HG02885 (cell line): ENCODE measurements around the gene EMILIN2.
"Not testable (repeated sequence)": the region's sequence is repeated elsewhere in the genome, so short reads cannot be mapped to it uniquely, and the experiment has no call there.

Experiments used
- ATAC-seq: cut with Tn5 transposase; IDR thresholded peaks from one replicate; pipeline ENCODE4 v1.9.1; 2021; ENCODE audit warnings: mild to moderate bottlenecking; ENCODE audit not compliant: unreplicated experiment, poor library complexity

The EMILIN2 gene

DNA sequence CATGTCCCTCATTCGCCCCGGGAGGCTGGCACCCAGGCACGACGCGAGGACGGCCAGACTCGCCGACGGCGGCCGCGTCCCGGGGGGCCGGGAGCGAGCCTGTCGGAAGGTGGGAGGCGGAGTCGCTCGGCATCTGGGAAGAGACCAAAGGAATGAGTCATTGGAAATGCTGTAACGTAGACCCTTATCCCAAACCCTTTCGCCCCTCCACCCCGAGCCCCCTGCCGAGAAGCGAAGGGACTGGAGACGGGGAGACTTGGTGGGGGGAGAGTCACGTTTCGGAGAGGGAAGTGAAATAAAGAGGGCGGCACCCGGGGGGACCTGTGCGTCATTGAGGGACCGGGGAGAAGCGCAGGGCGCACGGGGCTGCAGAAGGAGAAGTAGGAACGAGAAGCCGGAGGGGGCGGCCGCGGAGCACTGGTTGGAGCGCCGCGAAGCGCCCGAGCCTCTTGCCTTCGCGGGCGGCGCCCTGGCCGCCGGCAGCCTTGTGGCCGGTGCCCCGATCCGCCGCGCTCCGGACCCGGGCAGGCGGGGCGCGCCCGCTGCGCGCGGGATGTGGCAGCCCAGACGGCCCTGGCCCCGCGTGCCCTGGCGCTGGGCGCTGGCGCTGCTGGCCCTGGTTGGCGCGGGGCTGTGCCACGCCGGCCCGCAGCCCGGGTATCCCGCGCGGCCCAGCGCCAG is at the start of gene EMILIN2:
Gene EMILIN2, plus strand, starts transcription at position 371 of the 681 bp plus-strand sequence. Its CDS starts 183 bp downstream, at position 554.
- ATAC-seq: peak; percentile 59

GRCh38 chr18:2797951-2798350 is 48.9 kb upstream of the EMILIN2 start:
- peak; percentile 69 for ATAC-seq

GRCh38 chr18:2799369-2799768 is 47.4 kb upstream of the EMILIN2 start:
- ATAC-seq: no peak

- ATAC-seq: no peak
Observed at GRCh38 chr18:2805970-2806943, 40.5 kb upstream of the EMILIN2 start.

DNA sequence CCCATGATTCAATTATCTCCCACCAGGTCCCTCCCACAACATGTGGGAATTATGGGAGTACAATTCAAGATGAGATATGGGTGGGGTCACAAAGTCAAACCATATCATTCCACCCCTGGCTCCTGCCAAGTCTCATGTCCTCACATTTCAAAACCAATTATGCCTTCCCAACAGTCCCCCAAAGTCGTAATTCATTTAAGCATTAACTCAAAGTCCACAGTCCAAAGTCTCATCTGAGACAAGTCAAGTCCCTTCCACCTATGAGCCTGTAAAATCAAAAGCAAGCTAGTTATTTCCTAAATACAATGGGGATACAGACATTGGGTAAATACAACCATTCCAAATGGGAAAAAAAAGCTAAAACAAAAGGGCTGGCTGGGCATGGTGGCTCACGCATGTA is 38.2 kb upstream of the EMILIN2 start:
- ATAC-seq: not testable (repeated sequence)

DNA sequence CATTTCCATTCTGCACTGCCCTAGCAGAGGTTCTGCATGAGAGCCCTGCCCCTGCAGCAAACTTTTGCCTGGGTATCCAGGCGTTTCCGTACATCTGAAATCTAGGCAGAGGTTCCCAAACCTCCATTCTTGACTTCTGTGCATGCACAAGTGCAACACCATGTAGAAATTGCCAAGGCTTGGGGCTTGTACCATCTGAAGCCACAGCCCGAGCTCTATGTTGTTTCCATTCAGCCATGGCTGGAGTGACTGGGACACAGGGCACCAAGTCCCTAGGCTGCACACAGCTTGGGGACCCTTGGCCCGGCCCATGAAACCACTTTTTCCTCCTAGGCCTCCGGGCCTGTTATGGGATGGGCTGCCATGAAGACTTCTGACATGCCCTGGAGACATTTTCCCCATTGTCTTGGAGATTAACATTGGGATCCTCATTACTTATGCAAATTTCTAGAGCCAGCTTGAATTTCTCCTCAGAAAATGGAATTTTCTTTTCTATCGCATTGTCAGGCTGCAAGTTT is 37.1 kb upstream of the EMILIN2 start:
- not testable (repeated sequence) for ATAC-seq

- no peak for ATAC-seq
Observed at GRCh38 chr18:2811416-2811815, 35.4 kb upstream of the EMILIN2 start.

DNA sequence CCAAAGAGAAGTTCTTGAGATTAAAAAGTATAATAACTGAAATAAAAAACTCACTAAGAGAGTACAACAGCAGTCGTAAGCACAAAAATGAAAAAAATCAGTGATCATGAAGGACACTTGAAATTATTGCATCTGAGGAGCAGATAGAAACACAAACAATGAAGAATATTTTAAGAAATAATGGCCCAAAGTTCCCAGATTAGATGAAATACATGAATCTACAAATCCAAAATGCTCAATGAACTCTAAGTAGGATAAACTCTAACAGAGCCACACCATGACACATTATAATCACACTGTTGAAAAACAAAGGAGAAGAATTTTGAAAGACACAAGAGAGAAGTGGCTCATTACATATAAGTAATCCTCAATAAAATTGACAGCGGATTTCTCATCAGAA is 31.9 kb upstream of the EMILIN2 start:
- ATAC-seq: no peak

- ATAC-seq: no peak
Observed at GRCh38 chr18:2818281-2818680, 28.5 kb upstream of the EMILIN2 start.

- no peak for ATAC-seq
Observed at GRCh38 chr18:2821695-2822094, 25.1 kb upstream of the EMILIN2 start.

DNA sequence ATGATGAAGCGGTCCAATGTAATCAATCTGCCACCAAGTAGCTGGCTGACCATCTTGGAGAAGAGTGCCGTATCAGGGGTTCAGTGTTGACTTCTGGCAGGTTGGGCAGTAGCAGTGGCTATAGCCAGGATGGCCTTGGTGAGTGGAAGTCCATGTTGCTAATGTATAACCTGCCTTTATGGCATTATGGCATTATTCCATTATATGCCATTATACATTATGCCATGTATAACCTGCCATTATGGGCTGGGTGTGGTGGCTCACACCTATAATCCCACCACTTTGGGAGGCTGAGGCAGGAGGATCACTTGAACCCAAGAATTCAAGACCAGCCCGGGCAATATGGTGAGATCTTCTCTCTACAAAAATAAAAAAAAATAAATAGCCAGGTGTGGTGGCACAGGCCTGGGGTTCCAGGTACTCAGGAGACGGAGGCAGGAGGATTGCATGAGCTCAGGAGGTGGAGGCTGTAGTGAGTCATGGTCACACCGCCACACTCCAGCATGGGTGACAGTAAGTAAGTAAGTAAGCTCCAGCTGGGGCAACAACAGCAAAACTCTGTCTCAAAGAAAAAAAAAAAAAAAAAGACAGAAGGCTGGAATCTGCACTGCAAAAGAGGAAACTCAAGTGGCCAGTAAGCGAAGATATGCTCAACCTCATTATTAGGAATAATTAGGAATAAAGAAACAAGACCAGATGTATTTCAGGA is 24.4 kb upstream of the EMILIN2 start:
- ATAC-seq: no peak

DNA sequence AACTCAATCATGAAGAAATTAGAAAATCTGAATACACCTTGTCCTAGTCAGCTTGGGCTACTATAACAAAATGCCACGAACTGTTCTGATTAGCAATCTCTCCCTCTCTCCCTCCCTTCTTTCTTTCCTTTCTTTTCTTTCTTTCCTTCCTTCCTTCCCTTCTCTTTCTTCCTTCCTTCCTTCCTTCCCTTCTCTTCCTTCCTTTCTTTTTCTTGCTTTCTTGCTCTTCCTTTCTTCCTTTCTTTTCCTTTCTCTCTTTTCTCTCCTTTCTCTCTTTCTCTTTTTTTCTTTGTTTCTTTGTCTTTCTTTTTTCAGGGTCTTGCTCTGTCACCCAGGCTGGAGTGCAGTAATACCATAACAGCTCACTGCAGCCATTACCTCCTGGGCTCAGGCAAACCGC is 23.6 kb upstream of the EMILIN2 start:
- ATAC-seq: no peak

DNA sequence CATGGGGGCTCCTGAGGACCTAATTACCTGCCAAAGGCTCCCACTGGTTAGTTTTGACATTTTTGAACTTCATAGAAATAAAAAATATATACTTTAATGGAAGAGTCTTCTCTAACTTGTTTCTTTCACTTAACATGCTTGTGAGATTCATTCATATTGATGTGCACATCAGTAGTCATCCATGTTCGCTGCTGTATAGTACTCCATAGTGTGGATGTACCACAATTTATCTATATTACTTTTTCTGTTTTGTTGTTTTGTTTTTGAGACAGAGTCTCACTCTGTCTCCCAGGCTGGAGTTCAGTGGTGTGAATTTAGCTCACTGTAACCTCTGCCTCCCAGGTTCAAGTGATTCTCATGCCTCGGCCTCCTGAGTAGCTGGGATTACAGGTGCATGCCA is 22.8 kb upstream of the EMILIN2 start:
- ATAC-seq: no peak

- no peak for ATAC-seq
Observed at GRCh38 chr18:2824865-2825264, 21.9 kb upstream of the EMILIN2 start.

- no peak for ATAC-seq
Observed at GRCh38 chr18:2825613-2826175, 21.1 kb upstream of the EMILIN2 start.

- no peak for ATAC-seq
Observed at GRCh38 chr18:2826581-2826980, 20.2 kb upstream of the EMILIN2 start.

DNA sequence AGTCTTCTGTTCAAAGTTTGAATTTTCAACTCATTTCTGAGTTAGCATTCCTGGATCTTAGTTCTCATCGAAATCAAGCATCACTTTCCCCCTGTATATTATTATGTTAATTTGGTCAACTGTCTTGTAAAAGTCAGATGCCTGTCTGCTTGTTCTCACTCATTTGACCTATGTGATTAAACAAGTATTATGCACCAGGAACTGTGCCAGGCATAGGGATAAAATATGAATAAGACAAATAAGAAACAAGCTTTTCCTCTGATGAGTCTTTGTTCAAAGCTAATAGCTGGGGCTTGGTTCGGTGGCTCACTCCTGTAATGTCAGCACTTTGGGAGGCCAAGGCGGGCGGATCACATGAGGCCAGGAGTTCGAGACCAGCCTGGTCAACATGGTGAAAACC is 19.7 kb upstream of the EMILIN2 start:
- ATAC-seq: no peak

GRCh38 chr18:2836118-2836517 is 10.7 kb upstream of the EMILIN2 start:
- not testable (repeated sequence) for ATAC-seq

GRCh38 chr18:2837290-2837689 is 9.5 kb upstream of the EMILIN2 start:
- not testable (repeated sequence) for ATAC-seq

DNA sequence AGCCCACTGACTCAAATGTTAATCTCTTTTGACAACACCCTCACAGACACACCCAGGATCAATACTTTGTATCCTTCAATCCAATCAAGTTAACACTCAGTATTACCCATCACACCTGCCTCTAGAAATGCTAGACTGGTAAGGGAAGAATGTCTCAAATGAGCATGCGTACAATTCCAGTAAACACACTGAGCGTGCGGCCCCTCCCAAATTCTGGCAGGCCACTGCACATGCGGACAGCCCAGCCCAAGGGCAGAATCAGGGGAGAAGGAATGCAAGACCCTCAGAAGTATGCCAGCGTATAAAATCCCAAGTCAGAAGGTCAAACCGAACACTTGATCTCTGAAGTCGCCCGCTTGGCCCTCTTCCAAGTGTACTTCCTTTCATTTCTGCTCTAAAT is 7.6 kb upstream of the EMILIN2 start:
- ATAC-seq: no peak
